WI38 (cell line): ENCODE data around the gene CETN1.

Experiments used
- H3K4me3 ChIP-seq: 2 replicates; pipeline ENCODE4 v1.5.1; 2011; ENCODE audit warnings: low read depth, mild to moderate bottlenecking, control low read depth, low read length
- CTCF ChIP-seq: IDR thresholded peaks from 2 replicates; pipeline ENCODE4 v1.5.1; 2012; ENCODE audit warnings: low read depth, mild to moderate bottlenecking, control low read depth, low read length

The CETN1 gene

GRCh38 chr18:572091-572830 lies 7.9 kb upstream of the CETN1 start:
- TF ChIP-seq CTCF: no peak
- H3K4me3 ChIP-seq: no peak overlapping the region

- no peak for TF ChIP-seq CTCF
Measured at GRCh38 chr18:572831-573289, 7.3 kb upstream of the CETN1 start.

GRCh38 chr18:573385-573784 lies 6.8 kb upstream of the CETN1 start:
- H3K4me3 ChIP-seq: no peak overlapping the region
- no peak for TF ChIP-seq CTCF

More at GRCh38 chr18:572831-573289, 7.3 kb upstream of the CETN1 start:
- no peak overlapping the region for H3K4me3 ChIP-seq

- H3K4me3 ChIP-seq: no peak overlapping the region
- TF ChIP-seq CTCF: no peak
Measured at GRCh38 chr18:574149-574860, 5.9 kb upstream of the CETN1 start.

GRCh38 chr18:574865-575645 lies 5.1 kb upstream of the CETN1 start:
- TF ChIP-seq CTCF: no peak
- no peak overlapping the region for H3K4me3 ChIP-seq

GRCh38 chr18:576924-577323 lies 3.3 kb upstream of the CETN1 start:
- no peak for TF ChIP-seq CTCF
- H3K4me3 ChIP-seq: no peak overlapping the region
